Measurements from ENCODE around the gene NAALADL2.

GRCh38 chr3:175456466-175456865 lies 597.3 kb downstream of the NAALADL2 start:
- TF ChIP-seq CTCF (IDR thresholded peaks at IDR 0.05 in 4 of 5, conservative IDR thresholded peaks at IDR 0.05 in 1 of 5), result no peak
- TF ChIP-seq POLR2A (IDR thresholded peaks at IDR 0.05), result no peak

All from gastrocnemius medialis (tissue), 4 donors.